ENCODE measurements around the gene MED9.

GRCh38 chr17:17506181-17506741 is 29.5 kb downstream of the MED9 start:
- no peak for TF ChIP-seq POLR2A (IDR thresholded peaks at IDR 0.05)
- TF ChIP-seq, protein P1, sequence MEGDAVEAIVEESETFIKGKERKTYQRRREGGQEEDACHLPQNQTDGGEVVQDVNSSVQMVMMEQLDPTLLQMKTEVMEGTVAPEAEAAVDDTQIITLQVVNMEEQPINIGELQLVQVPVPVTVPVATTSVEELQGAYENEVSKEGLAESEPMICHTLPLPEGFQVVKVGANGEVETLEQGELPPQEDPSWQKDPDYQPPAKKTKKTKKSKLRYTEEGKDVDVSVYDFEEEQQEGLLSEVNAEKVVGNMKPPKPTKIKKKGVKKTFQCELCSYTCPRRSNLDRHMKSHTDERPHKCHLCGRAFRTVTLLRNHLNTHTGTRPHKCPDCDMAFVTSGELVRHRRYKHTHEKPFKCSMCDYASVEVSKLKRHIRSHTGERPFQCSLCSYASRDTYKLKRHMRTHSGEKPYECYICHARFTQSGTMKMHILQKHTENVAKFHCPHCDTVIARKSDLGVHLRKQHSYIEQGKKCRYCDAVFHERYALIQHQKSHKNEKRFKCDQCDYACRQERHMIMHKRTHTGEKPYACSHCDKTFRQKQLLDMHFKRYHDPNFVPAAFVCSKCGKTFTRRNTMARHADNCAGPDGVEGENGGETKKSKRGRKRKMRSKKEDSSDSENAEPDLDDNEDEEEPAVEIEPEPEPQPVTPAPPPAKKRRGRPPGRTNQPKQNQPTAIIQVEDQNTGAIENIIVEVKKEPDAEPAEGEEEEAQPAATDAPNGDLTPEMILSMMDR (IDR thresholded peaks at IDR 0.05), result no peak
- TF ChIP-seq POLR2AphosphoS5 (IDR thresholded peaks at IDR 0.05), result no peak

Data from suprapubic skin (tissue), 4 donors.